Activated CD8-positive, alpha-beta memory T cell treated with anti-CD3 and anti-CD28 coated beads, Interleukin-2, amount 50 U/mL, for 1 hour (primary cell): Measurements from ENCODE around the gene EPO.

Experiments used
- DNase-seq: peaks from one replicate; pipeline ENCODE4 v3.0.0-alpha.2; 2020; ENCODE audit errors: extremely low read depth

Gene EPO

GRCh38 chr7:100720279-100720670 is at the start of gene EPO:
TSS of gene EPO (plus strand) at chr7:100720468. CDS start at chr7:100720981, 513 bp downstream.
- DNase-seq: no peak

DNA sequence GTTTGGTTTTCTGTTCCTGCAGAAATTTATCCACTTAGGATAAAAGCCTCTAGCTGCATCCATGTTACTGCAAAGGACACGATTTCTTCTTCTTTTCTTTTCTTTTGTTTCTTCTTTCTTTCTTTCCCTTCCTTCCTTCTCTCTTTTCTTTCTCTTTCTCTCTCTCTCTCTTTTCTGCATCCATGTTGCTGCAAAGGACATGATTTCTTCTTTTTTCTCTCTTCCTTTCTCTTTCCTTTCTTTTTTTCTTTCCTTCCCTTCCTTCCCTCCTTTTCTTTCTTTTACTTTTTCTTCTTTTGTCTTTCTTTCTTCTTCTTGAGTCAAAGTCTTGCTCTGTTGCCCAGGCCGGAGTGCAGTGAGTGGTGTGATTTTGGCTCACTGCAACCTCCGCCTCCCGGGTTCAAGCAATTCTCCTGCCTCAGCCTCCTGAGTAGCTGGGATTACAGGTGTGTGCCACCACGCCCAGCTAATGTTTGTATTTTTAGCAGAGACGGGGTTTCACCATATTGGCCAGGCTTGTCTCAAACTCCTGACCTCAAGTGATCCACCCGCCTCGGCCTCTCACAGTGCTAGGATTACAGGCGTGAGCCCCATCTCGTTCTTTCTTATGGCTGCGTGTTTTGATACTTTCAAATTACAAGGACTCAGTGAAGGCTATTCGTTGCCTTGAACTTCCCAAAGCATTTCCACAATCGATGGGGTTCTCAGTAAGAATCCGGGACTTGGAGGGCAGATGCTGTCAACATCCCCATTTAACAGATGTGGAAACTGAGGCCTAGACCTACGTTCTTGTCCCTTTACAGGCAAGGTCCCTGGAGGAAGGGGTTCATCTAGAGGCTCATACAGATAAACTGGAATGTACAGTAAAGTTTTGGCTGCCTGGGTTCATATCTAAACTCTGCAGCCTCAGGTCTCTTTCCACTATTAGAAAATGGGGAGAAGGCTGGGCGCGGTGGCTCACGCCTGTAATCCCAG is 48.6 kb upstream of the EPO start:
- DNase-seq: no peak

GRCh38 chr7:100673302-100673941 is 46.8 kb upstream of the EPO start, which contains the start of gene GNB2:
TSS of gene GNB2 (plus strand) at chr7:100673740. CDS start at chr7:100676266, 2,526 bp downstream.
- peak; percentile 89 for DNase-seq

GRCh38 chr7:100673942-100674410 is 46.3 kb upstream of the EPO start:
- DNase-seq: no peak

DNA sequence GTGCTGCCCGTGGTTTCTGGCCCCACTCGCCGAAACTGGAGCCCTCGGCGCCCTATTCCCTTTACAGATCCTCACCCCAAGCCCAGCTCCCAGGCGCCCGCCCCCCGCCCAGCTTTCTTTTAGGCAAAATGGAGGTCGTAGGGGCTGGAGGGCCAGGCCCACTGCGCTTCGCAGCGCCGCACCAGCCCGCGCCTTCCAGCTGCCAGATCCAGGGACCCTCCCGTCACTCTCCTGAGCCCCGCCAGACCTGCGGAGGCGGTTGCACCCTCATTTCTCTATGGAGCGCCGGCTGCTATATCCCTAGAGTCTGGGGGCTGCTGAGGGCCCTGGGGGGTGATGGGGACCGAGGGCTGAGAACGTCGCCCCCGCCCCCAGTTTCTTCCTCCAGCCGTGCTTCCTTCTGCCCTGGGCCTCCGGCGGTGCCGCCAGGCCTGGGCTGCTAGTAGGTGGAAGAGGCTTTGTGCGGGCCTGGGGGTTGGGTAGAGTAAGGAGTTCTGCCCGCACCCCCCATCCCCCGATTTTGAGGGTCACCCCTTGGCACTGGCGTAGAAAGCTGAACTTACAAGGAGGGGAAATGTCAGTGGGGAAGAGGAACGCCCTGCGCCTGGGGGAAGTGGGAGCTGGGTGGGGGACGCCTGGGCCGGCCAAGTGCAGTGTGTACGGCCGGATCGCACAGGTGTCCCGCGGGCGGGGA is 45.7 kb upstream of the EPO start:
- DNase-seq: no peak

DNA sequence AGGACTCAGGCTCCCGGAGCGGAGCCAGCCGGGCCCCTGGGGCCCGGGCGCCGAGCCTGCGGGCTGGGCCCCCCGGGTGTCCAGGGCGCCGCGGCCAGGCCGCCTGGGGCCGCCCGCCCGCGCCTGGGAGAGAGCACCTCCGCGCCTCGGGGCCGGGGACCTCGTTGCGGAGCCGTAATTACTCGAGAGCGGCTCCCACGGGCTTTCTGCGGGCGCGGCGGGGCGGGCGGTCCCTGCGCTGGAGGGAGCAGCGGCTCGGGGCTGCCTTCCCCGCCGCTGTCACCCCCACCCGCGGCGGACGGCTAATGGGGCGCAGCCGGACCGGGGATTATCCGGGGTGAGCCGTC is 45.2 kb upstream of the EPO start:
- DNase-seq: no peak

GRCh38 chr7:100675581-100676350 is 44.5 kb upstream of the EPO start:
- peak; percentile 92 for DNase-seq

DNA sequence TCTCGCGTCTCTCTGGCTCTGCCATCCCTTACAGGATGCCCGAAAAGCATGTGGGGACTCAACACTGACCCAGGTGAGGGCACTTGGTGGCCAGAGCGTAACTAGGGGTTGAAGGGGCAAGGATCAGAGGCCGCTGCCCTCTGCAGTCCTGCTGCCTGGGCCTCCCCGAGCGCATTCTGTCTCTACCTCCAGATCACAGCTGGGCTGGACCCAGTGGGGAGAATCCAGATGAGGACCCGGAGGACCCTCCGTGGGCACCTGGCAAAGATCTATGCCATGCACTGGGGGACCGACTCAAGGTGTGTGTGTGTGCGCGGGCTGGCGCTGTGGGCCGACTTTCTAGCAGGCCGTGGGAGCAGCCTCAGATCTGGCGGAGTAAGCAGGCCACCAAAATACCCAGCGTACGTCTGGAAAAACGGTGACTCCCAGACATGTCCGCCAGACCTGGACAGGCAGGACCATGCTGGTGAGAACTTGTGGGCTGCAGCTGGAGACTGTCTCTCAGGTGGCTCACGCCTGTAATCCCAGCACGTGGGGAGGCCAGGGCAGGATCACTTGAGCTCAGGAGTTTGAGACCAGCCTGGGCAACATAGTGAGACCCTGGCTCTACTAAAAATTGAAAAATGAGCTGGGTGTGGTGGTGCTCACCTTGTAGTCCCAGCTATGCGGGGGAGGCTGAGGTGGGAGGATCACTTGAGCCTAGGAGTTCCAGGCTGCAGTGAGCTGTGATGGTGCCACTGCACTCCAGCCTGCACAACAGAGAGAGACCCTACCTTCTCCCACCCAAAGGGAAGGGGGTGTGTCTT is 43.6 kb upstream of the EPO start:
- DNase-seq: no peak

- DNase-seq: no peak
Observed at GRCh38 chr7:100677308-100678267, 42.7 kb upstream of the EPO start.

GRCh38 chr7:100678291-100678984 is 41.8 kb upstream of the EPO start:
- no peak for DNase-seq

- DNase-seq: no peak
Observed at GRCh38 chr7:100679129-100679926, 40.9 kb upstream of the EPO start.

- no peak for DNase-seq
Observed at GRCh38 chr7:100679927-100680575, 40.2 kb upstream of the EPO start.

DNA sequence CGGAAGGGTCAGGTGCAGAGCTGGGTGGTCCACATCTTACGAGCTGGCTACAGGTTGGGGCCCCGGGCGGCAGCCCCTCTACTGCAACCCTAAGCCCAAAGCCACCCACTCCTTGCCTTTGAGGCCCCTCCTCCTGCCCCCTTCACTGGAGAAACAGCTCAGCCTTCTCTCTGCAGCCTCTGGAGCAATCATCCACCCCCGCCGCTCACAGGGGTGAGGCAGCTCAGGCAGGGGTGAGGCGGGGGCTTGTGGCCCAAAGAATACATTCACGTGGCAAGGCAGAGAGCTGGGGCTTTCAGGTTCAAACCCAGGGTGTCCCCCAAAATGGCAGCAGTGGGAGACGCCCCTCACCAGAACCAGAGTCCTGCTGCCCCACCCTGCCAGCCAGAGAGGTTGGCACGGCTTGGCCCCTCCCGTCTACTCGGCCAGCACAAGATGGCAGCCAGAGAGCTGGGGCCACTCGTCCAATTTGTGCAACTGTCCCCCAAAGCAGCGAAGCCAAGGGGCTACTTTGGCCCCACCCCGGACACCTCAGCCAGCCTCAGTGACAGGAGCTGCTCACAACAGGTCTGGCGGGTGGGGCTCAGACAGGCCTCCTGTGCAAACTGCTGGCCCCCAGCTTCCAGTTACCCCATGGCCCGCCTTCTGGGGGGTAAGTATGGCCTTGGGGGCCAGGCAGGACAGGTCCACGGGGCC is 39.5 kb upstream of the EPO start:
- no peak for DNase-seq

DNA sequence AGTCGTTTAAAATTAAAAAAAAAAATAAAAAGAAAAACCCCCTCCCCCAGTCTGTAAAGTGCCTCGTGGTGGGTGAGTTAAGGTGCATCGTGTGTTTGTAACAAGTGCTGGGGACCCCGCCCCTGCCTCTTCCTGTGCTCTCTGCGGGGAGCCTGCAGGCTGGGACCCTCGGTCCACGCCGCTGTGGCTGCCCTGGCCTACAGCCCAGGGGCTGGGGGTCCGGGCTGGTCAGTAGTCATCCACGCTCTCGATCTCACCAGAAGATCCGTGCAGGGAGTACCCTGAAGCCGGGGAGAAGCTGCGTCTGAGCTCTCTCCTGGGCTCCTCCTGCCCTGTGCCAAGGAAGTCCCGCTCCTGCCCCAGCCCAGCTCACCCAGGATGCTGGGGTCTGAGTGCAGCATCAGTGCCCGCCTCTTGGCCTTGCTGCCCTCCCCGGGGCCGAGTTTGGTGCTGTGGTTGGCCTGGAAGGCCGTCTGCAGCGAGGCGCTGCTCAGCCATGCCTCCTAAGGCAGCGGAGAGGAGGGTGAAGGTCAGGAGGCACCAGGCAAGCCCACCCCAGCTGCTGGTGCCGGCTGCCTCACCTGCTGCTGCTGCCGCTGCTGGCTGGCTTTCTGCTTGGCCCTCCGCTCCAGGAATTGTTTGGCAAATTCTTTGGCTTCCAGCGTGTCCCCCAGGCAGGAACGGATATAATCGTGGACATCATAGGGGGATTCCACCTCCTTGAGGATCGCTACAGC is 38.6 kb upstream of the EPO start:
- DNase-seq: no peak

GRCh38 chr7:100682228-100682741 is 38.0 kb upstream of the EPO start:
- no peak for DNase-seq
